Motor neuron (in vitro differentiated cells): Measurements from ENCODE around the gene GPX1. TPM values are rescaled to one million over a fixed set of nuclear protein-coding genes. Genes with fewer than 3 reads are reported as not detected.
"Not testable (repeated sequence)": the region's sequence is repeated elsewhere in the genome, so short reads cannot be mapped to it uniquely, and the experiment has no call there.

ENCODE experiments used
- ATAC-seq, 8 experiments: fragments of 200-7000 bp; cut with Tn5 transposase; replicated peaks in 6 of 8; 2 replicates each; pipeline ENCODE4 v1.8.0; 2021; ENCODE audit warnings: mild to moderate bottlenecking in 8 of 8, moderate library complexity in 8 of 8
- H3K27ac ChIP-seq, 2 donors: fragments of 250-450 bp; sonication (Bioruptor Pico); 2 replicates each; pipeline ENCODE4 v1.9.0; 2021; ENCODE audit warnings: antibody characterized with exemption in 2 of 2, mild to moderate bottlenecking in 2 of 2, moderate library complexity in 1 of 2
- H3K4me1 ChIP-seq, 2 donors: fragments of 250-450 bp; sonication (Bioruptor Pico); replicated peaks in 1 of 2; 2 replicates each; pipeline ENCODE4 v1.6.1; 2021; ENCODE audit warnings: antibody characterized with exemption in 2 of 2, mild to moderate bottlenecking in 2 of 2, moderate library complexity in 1 of 2
- H3K4me3 ChIP-seq, 5 donors: fragments of 250-450 bp; sonication (Bioruptor Pico); 2 replicates each; pipeline ENCODE4 v1.9.0; 2021; ENCODE audit warnings: antibody characterized with exemption in 5 of 5, mild to moderate bottlenecking in 5 of 5, moderate library complexity in 4 of 5
- WGBS, 10 experiments: fragments of 450-650 bp; shearing (Covaris generic); methylation state at CpG; one replicate each; pipeline ENCODE4 v1.0.0; 2022; 5-methylcytosine and 5-hydroxymethylcytosine counted together
- in situ Hi-C, 9 experiments: fragments of 400-800 bp; cut with MboI; loops; one replicate each; pipeline ENCODE4 v1.15.0; 2021; ENCODE audit warnings: low sequenced_read_pairs in 9 of 9, low pct_unique_long_range_greater_than_20kb in 2 of 9; ENCODE audit not compliant: unreplicated experiment in 9 of 9
- total RNA-seq, 8 experiments: library from RNA; unstranded; fragments of 300-600 nt; gene quantifications; 2 replicates each; pipeline versions ENCODE4 v1.2.3 to v1.2.4, GENCODE V29; 2022

Gene GPX1
- total RNA-seq, 8 experiments from 2014 or later = 101 to 243 (median 153) TPM

DNA sequence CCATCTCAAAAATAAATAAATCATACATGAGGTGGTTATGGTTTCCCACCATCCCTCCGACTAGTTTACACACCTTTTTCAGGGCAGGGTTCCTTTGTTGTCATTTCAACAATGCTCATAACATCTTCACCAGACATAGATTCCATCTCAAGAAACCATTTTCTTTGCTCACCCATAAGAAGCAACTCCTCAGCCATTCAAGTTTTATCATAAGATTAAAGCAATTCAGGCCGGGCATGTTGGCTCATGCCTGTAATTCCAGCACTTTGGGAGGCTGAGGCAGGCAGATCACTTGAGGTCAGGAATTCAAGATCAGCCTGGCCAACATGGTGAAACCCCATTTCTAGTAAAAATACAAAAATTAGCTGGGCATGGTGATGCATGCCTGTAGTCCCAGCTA, 29.8 kb downstream of the GPX1 start:
- H3K27ac ChIP-seq, H3K4me1 ChIP-seq, H3K4me3 ChIP-seq, ATAC-seq: not testable (repeated sequence)
- 67 to 100% (median 90%) methylated on average over 1 of the region's 2 CpGs; no CpG with 5 or more reads in 7 of the 10 experiments for WGBS, 10 experiments
- in situ Hi-C loops = loop anchor here in 2 of 9 experiments (25.0 kb wide), 1 partner anchor 109 kb away; the partner anchor contains the start of gene NICN1 (in 2 of the 2)

DNA sequence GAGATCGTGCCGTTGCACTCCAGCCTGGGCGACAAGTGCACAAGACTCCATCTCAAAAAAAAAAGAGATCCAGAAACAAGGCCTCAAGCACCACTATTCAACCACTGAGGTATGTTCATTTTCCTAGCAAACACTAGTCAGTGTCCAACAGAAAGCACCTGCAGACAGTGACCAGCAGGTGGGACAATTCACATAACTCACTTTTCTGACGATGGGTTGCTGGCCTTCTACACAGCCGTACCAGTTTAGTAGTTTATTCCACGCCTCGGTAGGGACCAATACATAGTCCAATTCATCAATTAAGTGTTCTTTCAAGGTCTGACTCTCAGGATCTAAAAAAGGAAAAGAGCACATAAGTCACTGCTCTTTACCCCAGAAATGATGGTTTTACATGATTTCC, 30.7 kb downstream of the GPX1 start:
- Histone ChIP-seq H3K4me1 (no peaks in the 10 kb centered on the region), H3K4me3 (no peak overlapping the region), H3K27ac (no peak overlapping the region)
- peak in 1 of 8 experiments; percentile 24 for ATAC-seq
- in situ Hi-C loops = loop anchor here in 2 of 9 experiments (25.0 kb wide), 1 partner anchor 110 kb away; the partner anchor contains the start of gene NICN1 (in 2 of the 2)
- 33 to 100% (median 87%) methylated on average over 2 to 5 of the region's 7 CpGs; no CpG with 5 or more reads in 4 of the 10 experiments for WGBS, 10 experiments

DNA sequence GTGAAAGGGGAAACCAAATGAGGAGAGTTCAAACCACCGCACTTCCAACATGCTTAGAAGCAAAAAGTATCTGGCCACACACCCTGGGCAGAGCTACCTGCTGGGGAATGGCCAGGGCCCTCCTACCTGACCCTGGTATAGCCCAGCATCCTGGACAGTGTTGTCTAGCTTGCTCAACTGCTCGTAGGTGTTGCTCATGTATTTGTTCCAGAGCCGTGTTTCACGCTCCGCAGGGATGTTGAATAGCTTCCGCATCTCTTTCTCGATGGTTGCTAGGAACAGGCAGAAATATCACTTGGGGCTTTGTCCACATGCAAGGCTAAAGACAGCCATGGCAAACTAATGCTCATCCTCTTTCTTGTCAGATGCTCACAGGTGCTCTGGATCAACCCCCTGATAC, 33.4 kb downstream of the GPX1 start:
- in situ Hi-C loops = loop anchor here in 2 of 9 experiments (25.0 kb wide), 1 partner anchor 113 kb away; the partner anchor contains the start of gene NICN1 (in 2 of the 2)
- Histone ChIP-seq H3K4me1 (no peaks in the 10 kb centered on the region), H3K4me3 (no peak overlapping the region), H3K27ac (no peak overlapping the region)
- WGBS, 10 experiments = 29 to 100% (median 97%) methylated on average over 1 to 5 of the region's 7 CpGs; no CpG with 5 or more reads in 3 of the 10 experiments
- ATAC-seq = no peak

DNA sequence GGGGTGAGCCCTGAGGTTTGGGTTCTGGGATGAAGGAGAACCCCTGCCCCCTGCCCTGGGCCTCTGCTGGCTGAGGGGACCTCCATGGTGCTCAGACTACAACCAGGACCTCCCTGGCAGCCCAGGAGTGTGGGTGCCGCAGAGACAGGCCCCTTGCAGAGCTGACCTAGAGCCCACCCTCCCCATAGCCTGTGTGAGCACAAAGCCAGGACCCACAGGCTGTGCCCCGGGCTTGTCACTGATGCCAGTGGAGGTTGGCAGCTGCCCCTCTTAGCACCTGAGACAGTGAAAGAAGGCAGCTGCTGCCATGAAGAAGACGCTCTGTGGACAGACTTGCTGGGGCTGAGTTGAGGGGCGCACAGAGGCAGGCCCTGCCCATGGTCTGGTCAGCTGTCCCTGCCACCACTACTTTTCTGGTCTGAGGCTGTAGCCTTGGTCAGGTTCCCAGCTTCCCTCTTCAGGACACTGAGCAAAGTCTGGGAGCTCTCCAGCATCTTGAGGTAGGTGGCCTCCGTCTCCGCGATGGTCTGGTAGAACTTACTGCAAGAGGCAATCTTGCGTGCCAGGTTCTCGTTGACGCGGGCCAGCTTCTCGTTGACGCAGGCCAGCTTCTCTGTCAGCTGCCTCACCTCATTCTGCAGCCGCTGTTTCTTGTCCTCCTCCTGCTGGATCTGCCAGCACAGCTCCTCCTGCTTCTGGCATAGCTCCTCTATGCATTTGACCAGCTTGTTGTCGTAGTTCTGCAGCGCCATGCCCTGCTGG, 41.3 kb downstream of the GPX1 start:
- no peak overlapping the region for H3K4me3 ChIP-seq
- no peak for ATAC-seq
- no peaks in the 10 kb centered on the region for H3K4me1 ChIP-seq
- no peak overlapping the region for H3K27ac ChIP-seq
- in situ Hi-C loops = no loop called here
- 89 to 100% (median 97%) methylated on average over 3 to 10 of the region's 16 CpGs; no CpG with 5 or more reads in 3 of the 10 experiments for WGBS, 10 experiments

DNA sequence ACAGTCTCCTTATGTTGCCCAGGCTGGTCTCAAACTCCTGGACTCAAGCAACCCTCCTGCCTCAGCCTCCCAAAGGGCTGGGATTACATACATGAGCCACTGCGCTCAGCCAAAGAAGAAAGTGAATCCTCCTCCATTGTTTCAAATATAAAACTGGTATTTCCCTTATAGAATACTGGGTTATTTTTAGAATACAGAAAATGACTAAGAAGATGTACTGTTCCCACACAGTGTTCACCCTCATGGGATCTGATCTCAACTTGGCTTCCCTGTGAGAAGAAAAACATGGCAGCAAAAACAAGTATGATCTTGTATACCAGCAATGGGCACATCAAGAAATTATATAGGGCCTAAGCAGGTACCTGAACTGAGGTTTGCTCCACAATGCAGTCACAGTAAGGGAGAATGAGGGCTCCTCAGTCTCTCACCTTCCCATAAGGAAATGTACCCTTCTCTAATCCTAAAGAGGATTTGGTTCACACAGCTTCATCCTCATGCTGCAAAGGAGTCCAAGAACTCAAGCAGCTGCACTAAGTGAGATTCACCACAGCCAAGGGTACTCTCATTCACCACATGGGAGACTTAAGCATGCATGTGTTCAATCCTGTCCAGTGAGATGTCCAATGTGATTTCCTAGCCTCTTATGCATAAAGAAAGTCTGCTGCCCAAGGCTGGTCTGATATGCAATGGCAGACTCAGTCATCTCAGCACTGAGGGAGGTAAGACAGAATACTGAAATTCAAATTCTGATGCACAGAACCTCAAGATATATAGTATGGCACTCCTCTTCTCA, 44.1 kb downstream of the GPX1 start:
- Histone ChIP-seq H3K4me1 (no peaks in the 10 kb centered on the region), H3K4me3 (no peak overlapping the region), H3K27ac (no peak overlapping the region)
- peak in 2 of 8 experiments; percentile 28 to 69 for ATAC-seq
- in situ Hi-C loops = no loop called here
- 100% methylated on average over 1 of the region's 1 CpG; no CpG with 5 or more reads in 4 of the 10 experiments for WGBS, 10 experiments

DNA sequence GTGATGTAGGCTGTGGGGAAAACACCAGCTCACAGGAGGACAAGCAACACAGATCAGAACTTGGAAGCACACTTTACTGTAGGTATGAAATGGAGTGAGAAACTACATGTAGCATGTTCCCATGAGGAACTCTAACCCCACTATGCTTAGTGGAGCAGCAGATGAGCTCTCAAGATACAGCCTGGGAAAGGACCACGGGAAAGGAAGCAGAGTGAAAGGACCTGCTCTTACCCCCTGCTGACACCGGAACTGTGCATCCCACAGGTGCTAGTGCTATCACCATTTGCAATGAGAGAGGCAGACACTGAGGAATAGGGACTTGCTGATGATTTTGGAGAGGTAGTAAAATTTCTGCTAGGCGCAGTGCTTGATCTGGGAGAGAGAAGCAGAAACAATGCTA, 46.9 kb downstream of the GPX1 start:
- ATAC-seq = no peak
- in situ Hi-C loops = no loop called here
- H3K4me3 ChIP-seq = no peak overlapping the region
- H3K27ac ChIP-seq = no peak overlapping the region
- WGBS, 10 experiments = 89 to 100% (median 100%) methylated on average over 1 to 3 of the region's 3 CpGs; no CpG with 5 or more reads in 5 of the 10 experiments
- H3K4me1 ChIP-seq = no peaks in the 10 kb centered on the region

DNA sequence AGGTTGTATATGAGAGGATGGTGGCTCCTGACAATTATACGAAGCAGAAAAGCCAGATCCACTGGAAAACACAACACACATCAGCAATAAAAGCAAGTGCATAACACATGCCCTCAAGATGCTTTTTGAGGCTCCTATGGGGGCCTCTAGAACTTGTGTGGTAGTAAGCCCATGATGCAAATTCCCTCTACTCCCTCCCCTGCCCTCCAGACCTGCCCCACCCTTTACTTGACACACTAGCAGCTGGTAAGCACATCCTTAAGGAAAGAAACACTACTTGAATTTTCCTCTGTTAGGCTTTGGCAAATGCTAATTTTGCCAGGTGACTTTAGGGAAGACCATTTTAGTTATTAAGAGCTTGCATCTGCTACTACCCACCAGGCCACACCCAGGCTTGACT, 47.5 kb downstream of the GPX1 start:
- Histone ChIP-seq H3K4me3 (no peak overlapping the region), H3K27ac (no peak overlapping the region), H3K4me1 (no peaks in the 10 kb centered on the region)
- peak in 3 of 8 experiments; percentile 89 to 98 (median 95) for ATAC-seq
- WGBS, 10 experiments = 100% methylated on average over 1 of the region's 1 CpG; no CpG with 5 or more reads in 7 of the 10 experiments
- in situ Hi-C loops = no loop called here

Other genes starting within 250 kb of the GPX1 start
- 10 to 100 TPM; 29.9 to 64.7 (median 36.3) TPM for gene USP19, start 237.5 kb downstream of the GPX1 start, total RNA-seq
- gene LAMB2, start 225.3 kb downstream of the GPX1 start, total RNA-seq = 100 to 1,000 TPM in 4 of 8 experiments, 10 to 100 TPM in 4; 26.3 to 559 (median 110) TPM
- 10 to 100 TPM; 18.1 to 34.1 (median 25.2) TPM for gene CCDC71, start 192.0 kb downstream of the GPX1 start, total RNA-seq
- 10 to 100 TPM; 18.5 to 83.7 (median 37.7) TPM for gene KLHDC8B, start 186.8 kb downstream of the GPX1 start, total RNA-seq
- gene C3orf62, start 81.1 kb downstream of the GPX1 start, total RNA-seq = 10 to 100 TPM in 1 of 8 experiments, 1 to 10 TPM in 7; 1.7 to 12.6 (median 5.0) TPM
- gene USP4, start 18.3 kb downstream of the GPX1 start, total RNA-seq = 10 to 100 TPM; 14.5 to 56.9 (median 20.0) TPM
- 100 to 1,000 TPM in 6 of 8 experiments, 10 to 100 TPM in 2; 80.9 to 295 (median 201) TPM for gene RHOA, start 53.6 kb upstream of the GPX1 start, total RNA-seq
- gene TCTA, start 54.1 kb upstream of the GPX1 start, total RNA-seq = 10 to 100 TPM in 7 of 8 experiments, 1 to 10 TPM in 1; 8.0 to 30.7 (median 20.2) TPM
- 10 to 100 TPM in 5 of 8 experiments, 1 to 10 TPM in 3; 2.4 to 16.1 (median 11.4) TPM for gene AMT, start 64.1 kb upstream of the GPX1 start, total RNA-seq
- 10 to 100 TPM in 7 of 8 experiments, 1 to 10 TPM in 1; 4.1 to 20.1 (median 15.5) TPM for gene NICN1, start 71.0 kb upstream of the GPX1 start, total RNA-seq
- gene DAG1, start 111.9 kb upstream of the GPX1 start, total RNA-seq = 10 to 100 TPM; 21.6 to 69.1 (median 37.5) TPM
- 10 to 100 TPM in 1 of 8 experiments, 1 to 10 TPM in 6, under 1 TPM in 1; 0.31 to 12.6 (median 6.9) TPM for gene BSN, start 196.1 kb upstream of the GPX1 start, total RNA-seq